ENCODE results near the gene LPAR2. TPM values are rescaled to one million over a fixed set of nuclear protein-coding genes. Genes with fewer than 3 reads are reported as not detected.

LPAR2 gene
- total RNA-seq, 1 experiment from 2014 or later = 17.4 TPM

GRCh38 chr19:19649155-19649554 is 21.1 kb upstream of the LPAR2 start:
- H3K27ac Mint-ChIP-seq (ENCODE audit: low read depth, unreplicated experiment) = peak overlapping the region; percentile 74
- intact Hi-C loops (cut with micrococcal nuclease) = no loop called here

GRCh38 chr19:19647037-19647835 is 19.2 kb upstream of the LPAR2 start:
- no peak for DNase-seq (ENCODE audit: unreplicated experiment)
- H3K9me3 Mint-ChIP-seq (ENCODE audit: unreplicated experiment) = no peaks in the 10 kb centered on the region
- H3K4me1 Mint-ChIP-seq (ENCODE audit: insufficient read depth, unreplicated experiment) = peaks cover 8% of the 10 kb centered on the region
- ChIA-PET POLR2A (interaction anchor here (0.9 kb wide), 1 partner anchor 115 kb away, joined by 4 read pairs; no protein-coding TSS in a partner anchor), CTCF (interaction anchor here (8.4 kb wide), 1 partner anchor 116 kb away, joined by 55 read pairs; the partner anchor contains the start of gene YJEFN3)
- no peak overlapping the region for H3K27ac Mint-ChIP-seq (ENCODE audit: low read depth, unreplicated experiment)
- BruUV-seq (replicated peaks) = no TSS peak
- peaks cover 34% of the 10 kb centered on the region for H3K36me3 Mint-ChIP-seq (ENCODE audit: insufficient read depth, unreplicated experiment)
- no peak overlapping the region for H3K4me3 Mint-ChIP-seq (ENCODE audit: unreplicated experiment)
- intact Hi-C loops (cut with micrococcal nuclease) = no loop called here
- H3K27me3 Mint-ChIP-seq (ENCODE audit: insufficient read depth, unreplicated experiment) = no peaks in the 10 kb centered on the region
- TF ChIP-seq CTCF (IDR thresholded peaks at IDR 0.05; ENCODE audit: unreplicated experiment) = no peak

More at GRCh38 chr19:19649155-19649554, 21.1 kb upstream of the LPAR2 start:
- ChIA-PET POLR2A (interaction anchor here (1.1 kb wide), 1 partner anchor 14 kb away, joined by 3 read pairs; the partner anchor contains the start of gene ATP13A1), CTCF (interaction anchor here (1.4 to 8.4 kb wide), 3 partner anchors 93 to 118 kb away, joined by 3 to 55 read pairs (median 5); partner anchors contain the start of gene YJEFN3)
- no peaks in the 10 kb centered on the region for H3K27me3 Mint-ChIP-seq (ENCODE audit: insufficient read depth, unreplicated experiment)
- H3K36me3 Mint-ChIP-seq (ENCODE audit: insufficient read depth, unreplicated experiment) = peaks cover 50% of the 10 kb centered on the region
- H3K4me3 Mint-ChIP-seq (ENCODE audit: unreplicated experiment) = no peak overlapping the region
- no TSS peak for BruUV-seq (replicated peaks)
- H3K9me3 Mint-ChIP-seq (ENCODE audit: unreplicated experiment) = no peaks in the 10 kb centered on the region
- no peaks in the 10 kb centered on the region for H3K4me1 Mint-ChIP-seq (ENCODE audit: insufficient read depth, unreplicated experiment)
- DNase-seq (ENCODE audit: unreplicated experiment) = no peak
- no peak for TF ChIP-seq CTCF (IDR thresholded peaks at IDR 0.05; ENCODE audit: unreplicated experiment)

- no peaks in the 10 kb centered on the region for H3K27me3 Mint-ChIP-seq (ENCODE audit: insufficient read depth, unreplicated experiment)
- intact Hi-C loops (cut with micrococcal nuclease) = no loop called here
- no peak overlapping the region for H3K27ac Mint-ChIP-seq (ENCODE audit: low read depth, unreplicated experiment)
- H3K36me3 Mint-ChIP-seq (ENCODE audit: insufficient read depth, unreplicated experiment) = peaks cover 20% of the 10 kb centered on the region
- H3K9me3 Mint-ChIP-seq (ENCODE audit: unreplicated experiment) = no peaks in the 10 kb centered on the region
- no peak for DNase-seq (ENCODE audit: unreplicated experiment)
- BruUV-seq (replicated peaks) = TSS peak; percentile 16
- TF ChIP-seq CTCF (IDR thresholded peaks at IDR 0.05; ENCODE audit: unreplicated experiment) = no peak
- POLR2A ChIA-PET = interaction anchor here (1.1 to 1.2 kb wide), 2 partner anchors 113 to 115 kb away, joined by 3 read pairs; no protein-coding TSS in a partner anchor
- CTCF ChIA-PET = interaction anchor here (0.6 to 2.6 kb wide), 5 partner anchors 16 to 114 kb away, joined by 3 to 107 read pairs (median 3); partner anchors contain the start of gene YJEFN3
- peaks cover 12% of the 10 kb centered on the region for H3K4me1 Mint-ChIP-seq (ENCODE audit: insufficient read depth, unreplicated experiment)
- no peak overlapping the region for H3K4me3 Mint-ChIP-seq (ENCODE audit: unreplicated experiment)
These were observed 17.3 kb upstream of the LPAR2 start for GRCh38 chr19:19645233-19645870.

GRCh38 chr19:19644054-19644388 is 16.0 kb upstream of the LPAR2 start:
- H3K4me1 Mint-ChIP-seq (ENCODE audit: insufficient read depth, unreplicated experiment) = peaks cover 12% of the 10 kb centered on the region
- H3K4me3 Mint-ChIP-seq (ENCODE audit: unreplicated experiment) = peak overlapping the region; percentile 89
- H3K36me3 Mint-ChIP-seq (ENCODE audit: insufficient read depth, unreplicated experiment) = peaks cover 18% of the 10 kb centered on the region
- no peaks in the 10 kb centered on the region for H3K27me3 Mint-ChIP-seq (ENCODE audit: insufficient read depth, unreplicated experiment)
- H3K9me3 Mint-ChIP-seq (ENCODE audit: unreplicated experiment) = no peaks in the 10 kb centered on the region
- no peak for TF ChIP-seq CTCF (IDR thresholded peaks at IDR 0.05; ENCODE audit: unreplicated experiment)
- BruUV-seq (replicated peaks) = no TSS peak
- POLR2A ChIA-PET = interaction anchor here (0.7 to 1.2 kb wide), 7 partner anchors 18 to 129 kb away, joined by 3 to 8 read pairs (median 4); partner anchors contain the start of genes TSSK6 and YJEFN3
- DNase-seq (ENCODE audit: unreplicated experiment) = no peak
- CTCF ChIA-PET = interaction anchor here (0.6 to 2.6 kb wide), 32 partner anchors 9 to 308 kb away, joined by 3 to 107 read pairs (median 5); partner anchors contain the start of genes NDUFA13, YJEFN3 and ZNF101
- peak overlapping the region; percentile 78 for H3K27ac Mint-ChIP-seq (ENCODE audit: low read depth, unreplicated experiment)
- intact Hi-C loops (cut with micrococcal nuclease) = loop anchor here (1.0 to 5.0 kb wide), 2 partner anchors 92 to 112 kb away; no protein-coding TSS in a partner anchor
